Ramos (cell line): ENCODE measurements around the gene NAPA.
"Not testable (repeated sequence)": the region's sequence is repeated elsewhere in the genome, so short reads cannot be mapped to it uniquely, and the experiment has no call there.

ENCODE experiments used
- in situ Hi-C: fragments of 300-500 bp; cut with MboI; formaldehyde crosslinking; loops from one replicate; pipeline ENCODE4 v1.14.3; 2022; ENCODE audit warnings: low sequenced_read_pairs; ENCODE audit not compliant: unreplicated experiment

NAPA gene

DNA sequence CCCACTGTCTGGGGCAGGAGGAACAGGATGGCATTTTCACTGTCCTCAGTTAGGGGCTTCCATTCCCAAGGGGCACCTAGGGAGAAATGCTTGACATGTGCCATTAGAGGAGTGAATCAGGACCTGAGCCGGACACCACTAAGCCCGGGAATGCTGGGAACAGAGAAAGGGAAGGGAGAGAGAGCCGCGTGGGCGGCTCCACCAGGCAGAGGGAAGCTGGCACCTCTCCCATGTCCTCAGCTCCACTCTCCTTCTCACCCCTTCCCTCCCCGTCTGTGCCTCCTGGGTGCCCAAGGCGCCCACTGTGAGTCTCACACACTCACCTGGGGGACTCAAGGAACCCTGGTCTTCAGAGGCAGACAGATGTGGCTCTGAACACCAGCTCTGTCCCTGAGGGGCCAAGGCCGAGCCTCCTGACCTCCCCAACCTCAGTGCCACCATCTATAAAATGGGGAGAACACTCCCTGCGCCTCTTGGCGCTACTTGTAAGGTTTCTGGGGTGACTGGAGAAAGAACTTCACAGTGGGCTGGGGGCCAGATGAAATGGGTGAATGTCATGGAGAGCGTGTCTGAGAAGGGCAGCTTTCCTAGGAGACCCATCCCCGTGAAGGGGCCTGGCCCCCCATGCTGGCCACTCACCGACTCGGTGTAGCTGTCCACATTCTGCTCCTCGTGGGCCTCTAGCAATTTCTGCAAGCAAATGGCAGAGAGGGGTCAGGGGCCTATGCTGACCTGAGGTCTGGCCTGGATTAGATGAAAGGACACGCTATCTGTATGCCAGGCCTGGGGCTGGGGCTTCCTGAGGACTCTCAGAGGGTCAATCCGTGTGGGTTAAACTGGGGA is 25.6 kb downstream of the NAPA start:
- in situ Hi-C loops, result no loop called here

GRCh38 chr19:47487551-47488515 is 27.0 kb downstream of the NAPA start:
- in situ Hi-C loops, result no loop called here

- in situ Hi-C loops, result no loop called here
Observed at GRCh38 chr19:47486900-47487299, 28.0 kb downstream of the NAPA start.

DNA sequence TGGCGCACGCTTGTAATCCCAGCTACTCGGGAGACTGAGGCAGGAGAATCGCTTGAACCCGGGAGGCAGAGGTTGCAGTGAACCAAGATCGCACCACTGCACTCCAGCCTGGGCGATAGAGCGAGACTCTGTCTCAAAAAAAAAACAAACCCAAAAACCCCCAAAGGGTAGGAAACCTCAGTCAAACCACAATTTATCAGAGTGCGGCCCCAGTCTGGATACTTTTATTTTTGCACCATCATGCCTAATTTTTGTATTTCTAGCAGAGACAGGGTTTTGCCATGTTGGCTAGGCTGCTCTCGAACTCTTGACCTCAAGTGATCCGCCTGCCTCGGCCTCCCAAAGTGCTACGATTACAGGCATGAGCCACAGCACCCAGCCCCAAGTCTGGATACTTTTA is 28.6 kb downstream of the NAPA start:
- in situ Hi-C loops, result not testable (repeated sequence)

GRCh38 chr19:47485210-47485609 is 29.7 kb downstream of the NAPA start:
- in situ Hi-C loops, result no loop called here

DNA sequence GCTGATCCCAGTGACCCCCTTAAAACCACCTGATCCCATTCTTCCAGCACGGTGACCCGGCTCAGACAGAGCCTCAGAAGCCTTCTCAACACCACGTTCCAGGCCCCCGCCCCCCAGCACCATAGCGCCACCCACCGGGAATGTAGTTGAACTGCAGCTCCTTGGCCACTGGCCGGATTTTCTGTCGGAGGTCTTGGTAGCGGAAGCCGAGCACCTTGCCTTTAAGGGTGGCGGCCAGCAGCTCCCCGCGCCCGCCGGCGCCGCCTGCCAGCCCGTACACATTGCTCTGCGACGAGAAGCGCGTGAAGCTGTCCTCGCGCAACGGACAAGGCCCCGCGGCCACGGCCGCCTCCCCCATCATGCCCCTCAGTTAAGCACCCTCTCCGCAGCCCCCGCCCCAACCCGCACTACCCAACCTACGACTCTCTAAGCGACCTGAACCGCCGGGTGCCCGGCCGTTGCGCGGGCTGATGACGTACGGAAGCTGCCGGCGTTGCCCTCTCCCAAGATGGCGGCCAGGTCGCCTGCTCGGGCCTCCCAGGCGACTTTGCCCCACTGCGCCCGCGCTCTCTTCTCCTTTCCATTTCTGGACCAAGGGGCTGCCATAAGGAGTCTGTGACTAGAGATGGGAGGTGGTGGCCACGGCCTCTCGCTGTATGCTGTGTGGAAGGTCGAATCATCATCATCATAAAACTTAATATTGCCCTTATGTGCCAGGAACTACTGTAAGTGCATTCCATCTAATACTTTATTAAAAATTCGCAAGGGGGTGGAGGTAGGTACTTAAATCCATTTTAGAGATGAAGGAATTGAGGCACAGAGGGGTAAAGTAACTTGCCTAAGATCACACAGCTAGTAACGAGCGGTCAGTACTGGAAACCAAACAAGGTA is 30.8 kb downstream of the NAPA start, which contains the start of gene KPTN:
Gene KPTN, minus strand, starts transcription at position 420 of the 891 bp plus-strand sequence. Its CDS starts 59 bp downstream, at position 361.
- in situ Hi-C loops, result no loop called here

- in situ Hi-C loops, result no loop called here
Observed at GRCh38 chr19:47483200-47483599, 31.7 kb downstream of the NAPA start.

DNA sequence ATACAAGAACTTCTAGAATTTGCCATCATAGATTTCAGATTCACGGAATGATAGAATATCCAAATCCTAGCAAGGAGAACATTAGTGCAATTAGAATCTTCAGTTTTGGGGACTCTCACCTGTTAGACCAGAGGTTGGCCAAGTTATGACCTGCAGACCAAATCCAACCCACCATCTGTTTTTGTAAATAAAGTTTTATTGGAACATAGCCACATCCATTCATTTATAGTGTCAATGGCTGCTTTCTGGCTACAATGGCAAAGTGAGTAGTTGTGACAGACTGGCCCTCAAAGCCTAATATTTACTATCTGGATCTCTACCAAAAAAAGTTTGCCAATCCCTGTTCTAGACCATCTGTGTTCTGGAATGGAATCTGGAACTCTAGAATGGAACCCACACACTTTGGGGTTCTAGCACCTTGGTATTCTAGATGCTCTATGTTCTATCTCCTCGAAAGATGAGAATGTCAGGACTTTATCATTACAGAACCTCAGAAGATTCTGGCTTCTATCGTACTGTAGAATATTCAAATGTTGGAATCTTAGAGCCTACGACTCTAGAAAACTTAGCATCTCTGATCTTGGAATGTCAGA is 33.3 kb downstream of the NAPA start:
- in situ Hi-C loops, result no loop called here

DNA sequence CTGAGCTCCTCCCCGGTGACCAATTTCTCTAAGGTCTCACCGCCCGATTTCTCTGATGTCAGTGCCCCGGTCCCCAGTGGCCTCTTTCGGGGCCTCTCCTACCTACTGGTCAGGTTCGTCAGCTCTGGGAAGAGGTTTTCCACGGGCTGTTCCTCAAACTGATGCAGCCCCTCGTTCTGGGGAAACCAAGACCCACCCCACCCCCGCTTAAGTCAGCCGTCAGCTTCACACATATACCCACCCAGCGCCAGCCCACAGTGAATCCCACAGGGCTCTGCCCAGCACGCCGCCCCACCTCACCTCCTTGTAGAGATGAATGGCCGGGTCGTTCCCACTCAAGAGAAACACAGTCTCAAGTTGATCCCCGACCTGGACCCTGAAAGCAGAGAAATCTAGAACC is 34.2 kb downstream of the NAPA start:
- in situ Hi-C loops, result no loop called here

GRCh38 chr19:47479701-47480503 is 35.0 kb downstream of the NAPA start:
- in situ Hi-C loops, result no loop called here

DNA sequence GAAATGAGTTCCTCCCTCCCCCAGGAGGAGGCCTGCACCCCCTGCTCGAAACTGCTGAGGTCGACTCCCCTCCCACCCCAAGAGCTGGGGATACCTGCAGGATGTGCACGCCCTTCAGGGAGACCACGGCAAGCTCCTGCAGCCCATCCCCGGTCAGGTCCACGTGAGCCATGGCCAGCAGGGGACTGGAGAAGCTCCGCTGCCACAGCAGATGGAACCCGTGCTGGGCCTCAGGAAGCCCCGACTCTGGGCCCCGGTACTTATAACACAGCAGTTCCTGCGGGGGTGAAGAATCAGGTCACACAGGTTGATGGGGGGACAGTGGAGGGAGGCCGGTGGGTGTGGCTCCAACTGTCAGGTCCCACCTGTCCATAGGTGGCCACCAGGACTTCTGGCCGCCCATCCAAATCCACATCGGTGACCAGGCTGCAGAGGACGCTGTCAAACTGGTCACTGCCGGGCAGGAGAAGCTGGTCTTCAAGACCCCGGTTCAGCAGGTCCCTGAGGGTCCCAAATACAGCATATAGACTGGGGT is 38.4 kb downstream of the NAPA start:
- in situ Hi-C loops, result no loop called here

DNA sequence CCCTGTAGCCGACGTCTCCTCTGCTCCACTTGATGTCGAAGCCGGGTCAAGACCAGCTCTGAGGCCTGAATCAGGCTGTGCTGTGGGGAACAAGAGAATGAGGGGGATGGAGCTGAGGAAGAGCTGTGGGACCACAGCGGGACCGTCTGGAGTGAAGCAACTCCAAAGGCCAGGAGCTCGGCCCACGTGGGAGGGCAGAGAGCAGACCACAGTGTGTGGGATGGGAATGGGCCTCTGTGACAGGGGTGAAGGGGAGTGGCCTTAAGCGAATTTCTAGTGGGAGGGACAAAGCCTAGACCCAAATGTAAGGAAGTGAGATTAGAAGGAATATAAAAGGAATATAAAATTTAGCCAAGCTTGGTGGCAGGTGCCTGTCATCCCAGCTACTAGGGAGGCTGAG is 39.4 kb downstream of the NAPA start:
- in situ Hi-C loops, result no loop called here

- in situ Hi-C loops, result no loop called here
Observed at GRCh38 chr19:47473336-47473735, 41.5 kb downstream of the NAPA start.

DNA sequence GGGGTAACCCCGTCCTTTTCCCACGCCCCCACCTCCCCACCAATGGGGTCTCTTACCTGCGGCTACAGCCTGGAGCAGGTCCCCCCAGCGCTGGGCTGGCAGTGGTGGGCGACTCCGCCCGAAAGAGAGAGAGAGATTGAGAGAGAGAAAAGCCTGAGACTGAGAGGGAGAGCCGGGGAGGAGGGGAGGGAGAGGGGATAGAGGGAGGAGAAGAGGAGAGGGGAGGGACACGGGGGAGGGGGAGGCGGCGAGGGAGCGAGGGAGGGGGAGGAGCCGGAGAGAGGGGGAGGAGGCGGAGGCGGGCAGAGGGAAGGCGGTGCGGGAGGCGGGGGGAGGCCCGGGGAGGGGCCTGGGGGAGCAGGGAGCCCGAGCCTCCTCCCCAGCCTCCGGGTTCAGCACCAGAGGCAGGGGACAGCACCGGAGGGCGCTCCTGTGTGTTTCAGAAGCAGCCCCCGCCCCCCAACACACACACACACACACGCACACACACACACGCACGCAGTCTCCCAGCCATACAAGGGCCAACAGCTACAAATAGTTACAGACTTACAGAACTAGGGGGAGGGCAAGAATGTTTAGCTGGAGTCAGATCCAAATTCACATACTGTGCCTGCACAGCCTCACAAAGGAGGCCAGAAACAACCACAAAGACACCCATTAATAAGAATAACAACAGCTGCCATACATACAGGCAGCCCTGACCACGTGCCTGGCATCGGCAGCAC is 43.0 kb downstream of the NAPA start, which contains the start of gene SLC8A2:
Gene SLC8A2, minus strand, starts transcription at position 161 of the 725 bp plus-strand sequence. CDS start 5,490 bp downstream, outside the sequence.
- in situ Hi-C loops, result no loop called here

DNA sequence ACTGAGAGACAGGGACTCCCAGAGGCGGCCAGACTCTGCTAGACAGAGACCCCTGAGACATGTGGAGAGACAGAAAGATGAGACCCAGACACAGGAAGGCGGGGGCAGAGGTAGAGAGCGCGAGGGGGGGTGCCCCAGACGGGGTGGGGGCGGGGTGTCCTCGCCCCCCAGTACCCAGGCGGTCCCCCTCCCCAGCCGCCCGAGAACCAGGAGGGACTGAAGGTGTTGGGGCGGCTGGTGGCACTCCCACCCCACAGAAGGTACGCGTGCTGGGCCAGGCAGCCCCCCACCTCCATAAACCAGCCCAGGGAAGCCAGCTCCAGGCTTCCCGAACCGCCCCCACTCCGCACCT is 43.5 kb downstream of the NAPA start:
- in situ Hi-C loops, result no loop called here

- in situ Hi-C loops, result no loop called here
Observed at GRCh38 chr19:47470447-47471195, 44.2 kb downstream of the NAPA start.

DNA sequence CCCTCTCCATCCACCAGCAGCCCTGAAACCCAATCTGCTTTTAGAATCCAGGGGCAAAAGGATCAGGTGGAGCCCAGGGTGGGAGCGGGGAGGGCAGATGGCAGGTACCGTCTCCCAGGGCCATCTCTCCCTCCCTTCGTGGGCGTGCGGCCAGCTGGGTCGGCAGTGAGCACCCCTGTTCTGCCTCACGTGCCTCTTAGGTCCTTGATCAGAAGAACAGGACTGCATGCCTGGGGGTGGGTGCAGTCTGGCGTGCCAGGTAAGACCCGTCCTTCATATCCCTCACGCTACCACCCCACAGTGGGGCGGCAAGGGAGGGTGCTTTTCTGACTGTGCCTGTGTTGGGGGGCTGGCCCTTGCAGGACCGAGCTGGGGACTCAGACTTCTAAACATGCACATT is 45.1 kb downstream of the NAPA start:
- in situ Hi-C loops, result no loop called here
